KMS-11 (cell line): ENCODE measurements around the gene CFAP221.

Experiments
- H2AFZ ChIP-seq: fragments of 200-600 bp; sonication (generic); 2 replicates; pipeline ENCODE4 v1.6.1; 2016; ENCODE audit warnings: antibody characterized with exemption, mixed run types, low read depth
- H3K27ac ChIP-seq: fragments of 200-600 bp; sonication (generic); 2 replicates; pipeline ENCODE4 v1.6.1; 2016; ENCODE audit warnings: mild to moderate bottlenecking, mixed run types
- H3K27me3 ChIP-seq: fragments of 200-600 bp; sonication (generic); 2 replicates; pipeline ENCODE4 v1.6.1; 2017; ENCODE audit warnings: mild to moderate bottlenecking, low read depth, mixed run types, moderate library complexity; ENCODE audit not compliant: insufficient read depth
- H3K36me3 ChIP-seq: fragments of 200-600 bp; sonication (generic); 2 replicates; pipeline ENCODE4 v1.6.1; 2017; ENCODE audit warnings: mild to moderate bottlenecking, mixed run types; ENCODE audit not compliant: insufficient read depth
- H3K4me1 ChIP-seq: fragments of 200-600 bp; sonication (generic); 2 replicates; pipeline ENCODE4 v1.6.1; 2016; ENCODE audit warnings: mild to moderate bottlenecking, low read depth, mixed run types; ENCODE audit not compliant: poor library complexity, severe bottlenecking
- H3K4me2 ChIP-seq: fragments of 200-600 bp; sonication (generic); 2 replicates; pipeline ENCODE4 v1.7.0; 2016; ENCODE audit warnings: mild to moderate bottlenecking, mixed run types
- H3K4me3 ChIP-seq: fragments of 200-600 bp; sonication (generic); IDR thresholded peaks from 2 replicates; pipeline ENCODE4 v1.6.1; 2017; ENCODE audit warnings: low read depth, low read length, mixed read lengths; ENCODE audit not compliant: insufficient read depth
- H3K79me2 ChIP-seq: fragments of 200-600 bp; sonication (generic); 2 replicates; pipeline ENCODE4 v1.6.1; 2016; ENCODE audit warnings: low read depth, mixed run types; ENCODE audit not compliant: insufficient read depth
- H3K9ac ChIP-seq: fragments of 200-600 bp; sonication (generic); 2 replicates; pipeline ENCODE4 v1.6.1; 2016; ENCODE audit warnings: mild to moderate bottlenecking, mixed run types
- H4K20me1 ChIP-seq: fragments of 200-600 bp; sonication (generic); 2 replicates; pipeline ENCODE4 v1.6.1; 2016; ENCODE audit warnings: mild to moderate bottlenecking, mixed run types; ENCODE audit not compliant: insufficient read depth
- TF ChIP-seq, protein P1 (sequence below): fragments of 200-600 bp; sonication (generic); conservative IDR thresholded peaks from 2 replicates; pipeline ENCODE4 v1.6.1; 2017; ENCODE audit warnings: low read depth, mild to moderate bottlenecking, antibody characterized with exemption, low read length, moderate library complexity, mixed read lengths

The CFAP221 gene

DNA sequence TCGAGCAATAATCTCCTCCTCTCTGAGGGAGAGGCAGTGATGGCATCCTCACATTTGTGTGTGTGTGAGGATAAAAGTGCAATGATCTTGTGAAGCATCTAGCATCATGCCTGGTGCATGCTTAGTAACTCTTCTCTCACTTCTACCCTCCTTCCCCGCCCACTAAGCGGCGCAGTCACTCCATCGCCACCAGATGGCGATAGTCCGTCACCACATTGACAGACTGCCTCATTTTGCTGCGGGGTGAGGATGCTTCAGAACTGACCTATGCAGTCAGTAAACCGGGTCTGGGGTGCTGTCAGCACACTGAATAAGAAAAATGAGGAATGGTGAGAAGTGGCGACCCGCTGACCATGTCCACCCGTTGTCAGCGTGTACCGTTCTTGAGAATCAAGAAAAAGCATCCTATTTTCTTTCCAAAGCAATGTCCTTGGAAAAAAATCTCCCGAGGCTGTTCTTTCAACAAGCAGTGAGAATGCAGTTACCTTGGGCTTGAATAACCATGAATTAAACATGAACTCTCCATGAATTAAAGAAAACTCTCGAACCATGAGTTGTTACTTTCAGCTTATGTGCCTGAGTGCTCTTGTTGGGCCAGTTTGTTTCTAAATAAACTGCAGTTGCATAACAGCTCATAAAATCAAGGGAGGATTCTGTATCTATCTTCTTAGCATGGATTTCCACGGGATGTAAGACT is 97.5 kb downstream of the CFAP221 start:
- Histone ChIP-seq H3K79me2 (no peaks in the 10 kb centered on the region), H2AFZ (no peak overlapping the region), H4K20me1 (no peaks in the 10 kb centered on the region), H3K9ac (no peak overlapping the region), H3K27ac (no peak overlapping the region), H3K4me3 (no peak overlapping the region), H3K36me3 (no peaks in the 10 kb centered on the region), H3K4me1 (no peaks in the 10 kb centered on the region), H3K4me2 (no peak overlapping the region), H3K27me3 (no peaks in the 10 kb centered on the region)
- TF ChIP-seq, protein P1, sequence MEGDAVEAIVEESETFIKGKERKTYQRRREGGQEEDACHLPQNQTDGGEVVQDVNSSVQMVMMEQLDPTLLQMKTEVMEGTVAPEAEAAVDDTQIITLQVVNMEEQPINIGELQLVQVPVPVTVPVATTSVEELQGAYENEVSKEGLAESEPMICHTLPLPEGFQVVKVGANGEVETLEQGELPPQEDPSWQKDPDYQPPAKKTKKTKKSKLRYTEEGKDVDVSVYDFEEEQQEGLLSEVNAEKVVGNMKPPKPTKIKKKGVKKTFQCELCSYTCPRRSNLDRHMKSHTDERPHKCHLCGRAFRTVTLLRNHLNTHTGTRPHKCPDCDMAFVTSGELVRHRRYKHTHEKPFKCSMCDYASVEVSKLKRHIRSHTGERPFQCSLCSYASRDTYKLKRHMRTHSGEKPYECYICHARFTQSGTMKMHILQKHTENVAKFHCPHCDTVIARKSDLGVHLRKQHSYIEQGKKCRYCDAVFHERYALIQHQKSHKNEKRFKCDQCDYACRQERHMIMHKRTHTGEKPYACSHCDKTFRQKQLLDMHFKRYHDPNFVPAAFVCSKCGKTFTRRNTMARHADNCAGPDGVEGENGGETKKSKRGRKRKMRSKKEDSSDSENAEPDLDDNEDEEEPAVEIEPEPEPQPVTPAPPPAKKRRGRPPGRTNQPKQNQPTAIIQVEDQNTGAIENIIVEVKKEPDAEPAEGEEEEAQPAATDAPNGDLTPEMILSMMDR: peak; percentile 79

DNA sequence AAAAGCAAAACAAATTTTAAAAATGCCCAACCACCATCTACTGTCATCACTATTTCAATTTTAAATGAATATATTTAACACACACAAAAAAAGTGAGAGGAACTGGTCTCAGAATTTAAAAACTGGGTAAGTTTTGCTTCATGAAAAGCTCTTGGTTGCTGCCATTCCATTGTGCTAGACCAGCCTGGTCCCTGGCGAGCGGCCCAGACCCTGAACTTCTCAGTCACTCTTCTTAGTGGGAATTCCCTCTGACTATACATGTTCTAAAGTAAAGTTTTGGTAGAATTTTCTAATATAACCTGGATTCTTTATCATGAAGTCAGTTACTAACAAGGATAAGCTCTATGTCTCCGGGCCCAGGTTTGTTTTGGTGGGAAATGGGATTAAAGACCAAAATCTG is 99.9 kb downstream of the CFAP221 start:
- TF ChIP-seq, protein P1: no peak

DNA sequence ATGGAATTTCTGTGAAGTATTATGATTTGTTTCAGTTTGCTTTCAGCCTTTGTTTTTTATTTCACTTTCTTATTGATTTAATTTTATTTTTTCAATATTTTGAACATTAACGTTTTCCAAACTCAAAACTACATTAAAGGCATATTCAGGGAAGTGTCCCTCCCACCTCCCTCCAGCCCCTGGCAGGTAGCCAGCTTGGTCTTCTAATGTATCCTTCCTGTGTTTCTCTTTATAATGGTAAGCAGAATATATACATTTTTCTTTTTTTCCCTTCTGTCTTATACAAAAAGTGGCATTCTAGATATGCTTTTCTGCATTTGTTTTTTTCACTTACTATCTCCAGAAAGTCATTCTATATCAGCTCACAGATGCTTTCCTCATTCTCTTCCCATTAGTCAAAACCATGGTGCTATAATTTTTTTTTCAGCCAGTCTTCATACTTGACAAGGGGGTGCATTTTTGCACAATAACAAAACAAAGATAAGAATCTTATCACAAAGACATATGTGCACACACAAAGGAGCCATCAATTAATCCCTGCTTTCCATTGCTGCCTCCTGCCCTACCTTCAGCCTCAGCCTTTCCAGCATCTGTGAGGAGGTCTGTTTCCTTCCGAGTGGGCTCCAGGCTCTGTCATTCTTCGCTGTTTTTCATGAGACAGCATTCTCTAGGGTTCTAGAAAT is 101.1 kb downstream of the CFAP221 start:
- H3K4me3 ChIP-seq: no peak overlapping the region
- H3K27ac ChIP-seq: no peak overlapping the region
- H3K79me2 ChIP-seq: no peaks in the 10 kb centered on the region
- no peaks in the 10 kb centered on the region for H3K36me3 ChIP-seq
- TF ChIP-seq, protein P1: no peak
- H3K4me2 ChIP-seq: no peak overlapping the region
- H3K4me1 ChIP-seq: no peaks in the 10 kb centered on the region
- H3K9ac ChIP-seq: no peak overlapping the region
- no peaks in the 10 kb centered on the region for H4K20me1 ChIP-seq
- no peaks in the 10 kb centered on the region for H3K27me3 ChIP-seq
- no peak overlapping the region for H2AFZ ChIP-seq

More for the DNA sequence above, 99.9 kb downstream of the CFAP221 start:
- Histone ChIP-seq H3K36me3 (no peaks in the 10 kb centered on the region), H3K4me1 (no peaks in the 10 kb centered on the region), H3K27ac (no peak overlapping the region), H4K20me1 (no peaks in the 10 kb centered on the region), H2AFZ (no peak overlapping the region), H3K9ac (no peak overlapping the region), H3K4me3 (no peak overlapping the region), H3K4me2 (no peak overlapping the region), H3K27me3 (no peaks in the 10 kb centered on the region), H3K79me2 (no peaks in the 10 kb centered on the region)

DNA sequence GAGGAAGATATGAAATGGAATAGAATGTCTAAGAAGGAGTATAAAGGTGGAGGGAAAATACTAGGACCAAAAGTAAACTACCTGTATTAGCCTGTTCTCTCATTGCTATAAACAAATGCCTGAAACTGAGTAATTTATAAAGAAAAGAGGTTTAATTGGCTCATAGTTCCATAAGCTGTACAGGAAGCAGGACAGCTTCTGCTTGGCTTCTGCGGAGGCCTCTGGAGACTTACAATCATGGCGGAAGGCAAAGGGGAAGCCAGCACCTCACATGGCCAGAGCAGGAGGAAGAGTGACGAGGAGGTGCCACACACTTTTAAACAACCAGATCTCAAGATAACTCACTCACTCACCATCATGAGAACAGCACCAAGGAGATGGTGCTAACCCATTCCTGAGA is 101.9 kb downstream of the CFAP221 start:
- TF ChIP-seq, protein P1: no peak

More for the DNA sequence above, 101.9 kb downstream of the CFAP221 start:
- H3K79me2 ChIP-seq: no peaks in the 10 kb centered on the region
- H3K27me3 ChIP-seq: no peaks in the 10 kb centered on the region
- H3K27ac ChIP-seq: no peak overlapping the region
- no peaks in the 10 kb centered on the region for H4K20me1 ChIP-seq
- no peak overlapping the region for H3K4me2 ChIP-seq
- H2AFZ ChIP-seq: no peak overlapping the region
- H3K4me1 ChIP-seq: no peaks in the 10 kb centered on the region
- H3K36me3 ChIP-seq: no peaks in the 10 kb centered on the region
- no peak overlapping the region for H3K9ac ChIP-seq
- no peak overlapping the region for H3K4me3 ChIP-seq
